ENCODE data around the gene SMCHD1. TPM values are rescaled to one million over a fixed set of nuclear protein-coding genes. Genes with fewer than 3 reads are reported as not detected.
"Not testable (repeated sequence)": the region's sequence is repeated elsewhere in the genome, so short reads cannot be mapped to it uniquely, and the experiment has no call there.

SMCHD1 gene
- total and polyA plus RNA-seq, 4 donors: 7.9 to 88.9 (median 46.6) TPM

DNA sequence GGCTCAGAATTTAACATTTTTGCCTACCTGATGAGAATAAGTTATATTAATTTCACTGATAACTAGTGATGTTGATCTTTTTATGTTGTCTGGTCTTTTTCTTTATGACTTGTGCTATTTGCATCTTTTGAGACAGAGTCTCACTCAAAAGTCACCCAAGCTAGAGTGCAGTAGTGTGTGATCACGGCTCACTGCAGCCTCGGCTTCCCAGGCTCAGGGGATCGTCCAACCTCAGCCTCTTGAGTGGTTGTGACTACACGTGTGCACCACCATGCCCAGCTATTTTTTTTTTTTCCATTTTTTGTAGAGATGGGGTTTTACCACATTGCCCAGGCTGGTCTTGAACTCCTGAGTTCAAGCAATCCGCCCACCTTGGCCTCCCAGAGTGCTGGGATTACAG is 7.5 kb downstream of the SMCHD1 start:
- Histone ChIP-seq H3K27ac (ENCODE audit: low read depth in 1 of 2, low read length in 2 of 2) (no peak overlapping the region), H3K4me3 (ENCODE audit: low read length in 2 of 2) (no peak overlapping the region), H3K4me1 (ENCODE audit: control insufficient read depth in 1 of 2, insufficient read depth in 2 of 2, low read length in 2 of 2) (peaks cover 0 to 3% of the 10 kb centered on the region in 2 donors), H3K9me3 (ENCODE audit: control insufficient read depth, low read length) (no peaks in the 10 kb centered on the region), H3K27me3 (ENCODE audit: control insufficient read depth in 1 of 2, insufficient read depth in 2 of 2, low read length in 1 of 2) (no peaks in the 10 kb centered on the region), H3K36me3 (ENCODE audit: control insufficient read depth in 1 of 2, insufficient read depth in 2 of 2, low read length in 1 of 2) (no peaks in the 10 kb centered on the region)
- ATAC-seq (ENCODE audit: low FRiP score) (no peak), DNase-seq (no peak)
- intact Hi-C loops (cut with DNase I): no loop called here
- 84 to 85% methylated on average over 5 of the region's 5 CpGs for WGBS, 2 donors

DNA sequence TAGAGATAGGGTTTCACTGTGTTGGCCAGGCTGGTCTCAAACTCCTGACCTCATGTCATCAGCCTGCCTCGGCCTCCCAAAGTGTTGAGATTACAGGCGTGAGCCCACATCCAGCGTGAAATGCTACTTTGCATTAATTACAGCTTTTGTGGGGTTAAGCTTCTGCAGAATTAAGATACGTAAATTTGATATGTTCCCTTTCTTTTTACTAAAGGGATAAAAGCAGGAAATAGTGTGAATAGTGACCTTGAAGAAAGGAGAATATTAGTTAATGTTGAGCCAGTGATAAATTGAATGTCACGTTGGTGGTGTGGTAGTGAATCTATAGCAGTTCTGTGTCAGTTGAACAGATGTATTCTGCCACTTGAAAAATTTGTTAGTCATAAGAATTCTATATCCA is 16.9 kb downstream of the SMCHD1 start:
- intact Hi-C loops (cut with DNase I): no loop called here
- Histone ChIP-seq H3K9me3 (ENCODE audit: control insufficient read depth, low read length) (no peaks in the 10 kb centered on the region), H3K36me3 (ENCODE audit: control insufficient read depth in 1 of 2, insufficient read depth in 2 of 2, low read length in 1 of 2) (no peaks in the 10 kb centered on the region), H3K27ac (ENCODE audit: low read depth in 1 of 2, low read length in 2 of 2) (no peak overlapping the region), H3K4me1 (ENCODE audit: control insufficient read depth in 1 of 2, insufficient read depth in 2 of 2, low read length in 2 of 2) (no peaks in the 10 kb centered on the region), H3K4me3 (ENCODE audit: low read length in 2 of 2) (no peak overlapping the region), H3K27me3 (ENCODE audit: control insufficient read depth in 1 of 2, insufficient read depth in 2 of 2, low read length in 1 of 2) (no peaks in the 10 kb centered on the region)
- WGBS, 2 donors: 92 to 95% methylated on average over 5 of the region's 5 CpGs
- DNase-seq (no peak), ATAC-seq (ENCODE audit: low FRiP score) (no peak)

DNA sequence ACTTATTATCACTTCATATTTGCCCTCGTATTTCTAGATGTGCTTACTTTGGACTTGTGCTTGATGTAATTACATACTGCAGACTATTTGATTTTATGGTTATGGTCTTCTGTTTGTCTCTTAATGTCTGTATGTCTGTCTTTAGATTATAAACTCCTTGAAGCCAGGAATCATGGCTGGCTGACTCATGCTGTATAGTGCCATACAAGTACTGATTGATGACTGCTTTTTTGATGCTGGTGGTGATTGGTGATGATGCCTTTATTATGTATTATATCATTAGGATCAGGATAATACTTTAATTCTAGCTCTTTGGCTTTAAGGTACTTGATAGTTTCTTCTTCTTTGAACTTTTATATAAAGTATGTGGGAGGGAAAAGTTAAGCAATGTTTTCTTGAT is 17.3 kb downstream of the SMCHD1 start:
- no peak overlapping the region for H3K4me3 ChIP-seq (ENCODE audit: low read length in 2 of 2)
- H3K27ac ChIP-seq (ENCODE audit: low read depth in 1 of 2, low read length in 2 of 2): no peak overlapping the region
- no peaks in the 10 kb centered on the region for H3K9me3 ChIP-seq (ENCODE audit: control insufficient read depth, low read length)
- H3K27me3 ChIP-seq (ENCODE audit: control insufficient read depth in 1 of 2, insufficient read depth in 2 of 2, low read length in 1 of 2): no peaks in the 10 kb centered on the region
- H3K36me3 ChIP-seq (ENCODE audit: control insufficient read depth in 1 of 2, insufficient read depth in 2 of 2, low read length in 1 of 2): no peaks in the 10 kb centered on the region
- H3K4me1 ChIP-seq (ENCODE audit: control insufficient read depth in 1 of 2, insufficient read depth in 2 of 2, low read length in 2 of 2): no peaks in the 10 kb centered on the region
- 68 to 78% methylated on average over 1 of the region's 1 CpG for WGBS, 2 donors
- intact Hi-C loops (cut with DNase I): no loop called here
- no peak for ATAC-seq (ENCODE audit: low FRiP score)
- DNase-seq: no peak

DNA sequence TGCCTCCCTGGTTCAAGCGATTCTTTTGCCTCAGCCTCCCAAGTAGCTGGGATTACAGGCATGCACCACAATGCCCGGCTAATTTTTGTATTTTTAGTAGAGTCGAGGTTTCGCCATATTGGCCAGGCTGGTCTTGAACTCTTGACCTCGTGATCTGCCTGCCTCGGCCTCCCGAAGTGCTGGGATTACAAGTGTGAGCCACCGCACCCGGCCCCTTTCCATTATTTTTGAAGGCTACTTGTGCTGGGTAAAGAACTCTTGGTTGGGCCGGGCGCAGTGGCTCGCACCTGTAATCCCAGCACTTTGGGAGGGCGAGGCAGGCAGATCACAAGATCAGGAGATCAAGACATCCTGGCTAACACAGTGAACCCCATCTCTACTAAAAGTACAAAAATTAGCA is 23.4 kb downstream of the SMCHD1 start:
- H3K27ac ChIP-seq (ENCODE audit: low read depth in 1 of 2, low read length in 2 of 2); H3K36me3 ChIP-seq (ENCODE audit: control insufficient read depth in 1 of 2, insufficient read depth in 2 of 2, low read length in 1 of 2); DNase-seq; H3K27me3 ChIP-seq (ENCODE audit: control insufficient read depth in 1 of 2, insufficient read depth in 2 of 2, low read length in 1 of 2); ATAC-seq (ENCODE audit: low FRiP score); intact Hi-C loops (cut with DNase I); H3K4me3 ChIP-seq (ENCODE audit: low read length in 2 of 2); H3K4me1 ChIP-seq (ENCODE audit: control insufficient read depth in 1 of 2, insufficient read depth in 2 of 2, low read length in 2 of 2); H3K9me3 ChIP-seq (ENCODE audit: control insufficient read depth, low read length): not testable (repeated sequence)
- WGBS, 2 donors: 99% methylated on average over 12 to 13 of the region's 13 CpGs

DNA sequence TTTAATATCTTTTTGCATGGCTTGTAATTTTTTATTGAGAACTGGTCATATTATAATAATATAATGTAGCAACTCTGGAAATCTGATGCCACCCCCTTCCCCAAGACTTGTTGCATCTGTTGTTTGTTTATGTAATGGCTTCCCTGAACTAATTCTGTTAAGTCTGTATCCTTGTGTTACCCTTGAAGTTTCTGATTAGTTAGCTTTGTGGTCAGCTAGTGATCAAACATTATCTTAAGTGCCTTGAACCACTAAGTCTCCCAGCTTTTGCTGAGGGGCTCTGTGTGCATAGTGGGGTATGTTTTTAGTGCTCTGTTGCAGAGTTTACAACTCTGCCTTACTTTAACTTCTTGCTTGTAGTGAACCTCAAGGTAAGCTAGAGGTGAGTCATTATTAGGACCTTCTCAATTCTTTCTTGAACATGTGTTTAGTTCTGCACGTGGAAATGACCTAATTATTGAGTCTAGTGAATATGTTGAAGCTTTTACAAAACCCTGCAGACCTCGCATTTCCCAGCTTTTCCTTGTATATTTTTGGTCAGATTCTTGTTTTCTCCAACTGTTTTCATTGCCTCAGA is 24.8 kb downstream of the SMCHD1 start:
- ATAC-seq (ENCODE audit: low FRiP score) (no peak), DNase-seq (no peak)
- 54 to 63% methylated on average over 2 of the region's 2 CpGs for WGBS, 2 donors
- H3K27ac ChIP-seq (ENCODE audit: low read depth in 1 of 2, low read length in 2 of 2): no peak overlapping the region
- H3K4me3 ChIP-seq (ENCODE audit: low read length in 2 of 2): no peak overlapping the region
- intact Hi-C loops (cut with DNase I): no loop called here
- no peaks in the 10 kb centered on the region for H3K27me3 ChIP-seq (ENCODE audit: control insufficient read depth in 1 of 2, insufficient read depth in 2 of 2, low read length in 1 of 2)
- no peaks in the 10 kb centered on the region for H3K9me3 ChIP-seq (ENCODE audit: control insufficient read depth, low read length)
- no peaks in the 10 kb centered on the region for H3K36me3 ChIP-seq (ENCODE audit: control insufficient read depth in 1 of 2, insufficient read depth in 2 of 2, low read length in 1 of 2)
- no peaks in the 10 kb centered on the region for H3K4me1 ChIP-seq (ENCODE audit: control insufficient read depth in 1 of 2, insufficient read depth in 2 of 2, low read length in 2 of 2)

DNA sequence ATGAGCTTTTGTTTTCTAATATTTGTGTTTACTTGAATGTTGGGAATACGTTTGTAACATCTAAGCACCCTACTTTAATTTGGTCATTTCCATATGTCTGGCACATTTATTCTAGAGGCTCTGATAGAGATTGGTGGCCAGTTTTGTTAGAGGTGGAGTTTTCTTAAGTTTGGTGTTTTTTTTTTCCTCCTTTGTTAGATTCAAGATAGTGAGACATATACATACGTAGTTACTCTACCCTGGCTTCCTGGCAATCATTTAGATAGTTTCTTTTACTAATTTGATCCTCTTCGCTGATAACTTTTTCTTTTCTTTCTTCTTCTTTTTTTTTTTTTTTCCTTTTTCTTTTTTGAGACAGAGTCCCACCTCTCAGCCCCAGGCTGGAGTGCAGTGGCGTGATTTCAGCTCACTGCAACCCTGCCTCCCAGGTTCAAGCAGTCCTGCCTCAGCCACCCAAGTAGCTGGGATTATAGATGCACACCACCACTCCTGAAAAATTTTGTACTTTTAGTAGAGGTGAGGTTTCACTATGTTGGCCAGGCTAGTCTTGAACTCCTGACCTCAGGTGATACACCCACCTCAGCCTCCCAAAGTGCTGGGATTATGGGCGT is 26.6 kb downstream of the SMCHD1 start:
- no peak overlapping the region for H3K4me3 ChIP-seq (ENCODE audit: low read length in 2 of 2)
- no peaks in the 10 kb centered on the region for H3K9me3 ChIP-seq (ENCODE audit: control insufficient read depth, low read length)
- WGBS, 2 donors: 94 to 95% methylated on average over 5 of the region's 5 CpGs
- DNase-seq: no peak
- H3K27me3 ChIP-seq (ENCODE audit: control insufficient read depth in 1 of 2, insufficient read depth in 2 of 2, low read length in 1 of 2): no peaks in the 10 kb centered on the region
- no peaks in the 10 kb centered on the region for H3K36me3 ChIP-seq (ENCODE audit: control insufficient read depth in 1 of 2, insufficient read depth in 2 of 2, low read length in 1 of 2)
- no peaks in the 10 kb centered on the region for H3K4me1 ChIP-seq (ENCODE audit: control insufficient read depth in 1 of 2, insufficient read depth in 2 of 2, low read length in 2 of 2)
- intact Hi-C loops (cut with DNase I): no loop called here
- no peak overlapping the region for H3K27ac ChIP-seq (ENCODE audit: low read depth in 1 of 2, low read length in 2 of 2)
- ATAC-seq (ENCODE audit: low FRiP score): no peak

DNA sequence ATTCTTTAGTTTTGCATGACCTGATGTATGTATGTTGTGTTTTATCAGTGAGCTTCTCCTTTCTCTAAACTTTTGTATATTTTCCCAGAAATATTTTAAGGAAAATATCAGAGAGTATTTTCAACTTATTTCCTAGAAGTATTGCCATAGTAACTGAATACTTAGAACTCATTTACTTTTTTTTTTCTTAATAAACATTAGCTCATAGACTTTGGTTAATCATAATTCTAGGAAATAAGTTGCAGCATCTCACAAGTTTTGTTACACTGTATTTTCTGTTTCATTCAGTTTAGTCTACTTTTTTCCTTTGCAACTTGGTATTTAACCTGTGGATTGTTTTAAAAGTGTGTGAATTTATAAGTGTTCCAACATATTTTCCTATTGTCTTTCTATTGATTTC is 27.5 kb downstream of the SMCHD1 start:
- Histone ChIP-seq H3K4me1 (ENCODE audit: control insufficient read depth in 1 of 2, insufficient read depth in 2 of 2, low read length in 2 of 2) (no peaks in the 10 kb centered on the region), H3K36me3 (ENCODE audit: control insufficient read depth in 1 of 2, insufficient read depth in 2 of 2, low read length in 1 of 2) (no peaks in the 10 kb centered on the region), H3K27me3 (ENCODE audit: control insufficient read depth in 1 of 2, insufficient read depth in 2 of 2, low read length in 1 of 2) (no peaks in the 10 kb centered on the region), H3K4me3 (ENCODE audit: low read length in 2 of 2) (no peak overlapping the region), H3K27ac (ENCODE audit: low read depth in 1 of 2, low read length in 2 of 2) (no peak overlapping the region), H3K9me3 (ENCODE audit: control insufficient read depth, low read length) (no peaks in the 10 kb centered on the region)
- intact Hi-C loops (cut with DNase I): no loop called here
- ATAC-seq (ENCODE audit: low FRiP score): no peak
- DNase-seq: no peak

DNA sequence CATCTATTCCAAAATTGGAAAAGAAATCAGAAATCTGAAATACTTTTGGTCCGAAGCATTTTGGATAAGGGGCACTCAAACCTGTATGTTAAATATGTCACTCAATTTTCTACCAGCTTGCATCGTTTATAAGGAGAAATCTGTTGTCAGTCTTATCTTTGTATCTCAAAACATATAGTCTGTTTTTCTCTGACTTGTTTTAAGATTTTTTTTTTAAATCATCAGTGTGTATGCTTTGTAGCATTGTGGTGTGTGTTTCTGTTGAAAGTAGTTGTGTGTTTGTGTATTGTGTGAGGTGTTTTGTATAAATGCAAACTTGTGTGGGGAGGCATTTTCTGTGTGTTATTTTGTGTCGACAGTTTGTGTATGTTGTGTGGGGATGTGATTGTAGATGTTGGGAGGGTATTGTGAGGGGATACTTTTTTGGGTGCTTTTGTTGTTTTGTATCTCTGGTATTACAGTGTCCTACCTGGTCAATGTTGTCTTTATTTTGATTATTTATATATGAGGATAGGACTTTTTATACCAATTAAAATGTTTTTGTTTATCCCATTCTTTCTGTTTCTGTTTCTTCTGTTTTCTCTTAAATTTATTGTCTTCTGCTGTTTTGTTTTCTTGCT is 30.9 kb downstream of the SMCHD1 start:
- H3K4me3 ChIP-seq (ENCODE audit: low read length in 2 of 2): no peak overlapping the region
- H3K4me1 ChIP-seq (ENCODE audit: control insufficient read depth in 1 of 2, insufficient read depth in 2 of 2, low read length in 2 of 2): no peaks in the 10 kb centered on the region
- DNase-seq (no peak), ATAC-seq (ENCODE audit: low FRiP score) (no peak)
- WGBS, 2 donors: 97% methylated on average over 3 of the region's 3 CpGs
- no peaks in the 10 kb centered on the region for H3K27me3 ChIP-seq (ENCODE audit: control insufficient read depth in 1 of 2, insufficient read depth in 2 of 2, low read length in 1 of 2)
- intact Hi-C loops (cut with DNase I): no loop called here
- peaks cover 0 to 1% of the 10 kb centered on the region in 2 donors for H3K36me3 ChIP-seq (ENCODE audit: control insufficient read depth in 1 of 2, insufficient read depth in 2 of 2, low read length in 1 of 2)
- no peak overlapping the region for H3K27ac ChIP-seq (ENCODE audit: low read depth in 1 of 2, low read length in 2 of 2)
- H3K9me3 ChIP-seq (ENCODE audit: control insufficient read depth, low read length): no peaks in the 10 kb centered on the region

DNA sequence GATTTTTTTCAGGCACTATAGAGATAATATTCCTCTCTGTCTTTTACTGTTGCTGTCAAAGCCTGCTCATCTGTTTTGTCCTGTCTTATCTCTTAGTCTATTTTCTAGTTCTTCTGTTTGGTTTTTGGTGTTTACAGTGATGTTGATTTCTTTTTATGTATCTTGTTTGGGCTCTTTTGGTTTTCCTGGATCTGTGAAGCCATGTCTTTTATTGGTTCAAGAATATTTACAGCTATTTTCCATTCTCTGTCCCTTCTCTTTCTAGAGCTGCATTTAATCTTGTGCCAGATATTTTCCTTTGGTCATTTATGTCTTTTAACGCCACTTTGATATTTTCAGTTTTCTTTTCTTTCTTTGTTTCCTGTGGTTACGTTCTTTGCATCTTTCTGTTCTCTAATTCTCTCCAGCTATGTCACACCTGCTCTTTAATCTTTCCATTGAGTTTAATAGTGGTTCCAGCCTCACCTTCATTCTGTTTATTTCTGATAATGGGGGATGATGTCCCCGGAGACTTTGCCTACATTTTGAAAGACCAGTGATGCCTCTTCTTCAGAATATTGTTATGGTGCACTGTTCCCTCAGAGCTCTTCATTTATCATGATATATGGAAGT is 32.0 kb downstream of the SMCHD1 start:
- no peaks in the 10 kb centered on the region for H3K4me1 ChIP-seq (ENCODE audit: control insufficient read depth in 1 of 2, insufficient read depth in 2 of 2, low read length in 2 of 2)
- ATAC-seq (ENCODE audit: low FRiP score) (no peak), DNase-seq (no peak)
- H3K27me3 ChIP-seq (ENCODE audit: control insufficient read depth in 1 of 2, insufficient read depth in 2 of 2, low read length in 1 of 2): no peaks in the 10 kb centered on the region
- H3K4me3 ChIP-seq (ENCODE audit: low read length in 2 of 2): no peak overlapping the region
- WGBS, 2 donors: 94 to 96% methylated on average over 3 of the region's 3 CpGs
- intact Hi-C loops (cut with DNase I): no loop called here
- no peaks in the 10 kb centered on the region for H3K9me3 ChIP-seq (ENCODE audit: control insufficient read depth, low read length)
- H3K36me3 ChIP-seq (ENCODE audit: control insufficient read depth in 1 of 2, insufficient read depth in 2 of 2, low read length in 1 of 2): peaks cover 0 to 4% of the 10 kb centered on the region in 2 donors
- no peak overlapping the region for H3K27ac ChIP-seq (ENCODE audit: low read depth in 1 of 2, low read length in 2 of 2)
